SU-DHL-6 (cell line): ENCODE data around the gene FCHSD2.
"Not testable (repeated sequence)": the region's sequence is repeated elsewhere in the genome, so short reads cannot be mapped to it uniquely, and the experiment has no call there.

ENCODE experiments used
- H2AFZ ChIP-seq: fragments of 200-600 bp; sonication (generic); 2 replicates; pipeline ENCODE4 v1.6.1; 2014; ENCODE audit warnings: low read depth, mild to moderate bottlenecking, moderate library complexity, mixed read lengths, antibody characterized with exemption, low read length; ENCODE audit not compliant: severe bottlenecking
- H3F3A ChIP-seq: fragments of 200-600 bp; shearing (Covaris generic); 2 replicates; pipeline ENCODE4 v1.6.0; 2016; ENCODE audit warnings: antibody characterized with exemption, mild to moderate bottlenecking; ENCODE audit not compliant: insufficient read depth
- H3K27ac ChIP-seq: fragments of 200-600 bp; sonication (generic); 2 replicates; pipeline ENCODE4 v1.5.1; 2016; ENCODE audit warnings: low read depth, mild to moderate bottlenecking, low read length, moderate library complexity, mixed read lengths
- H3K27me3 ChIP-seq: fragments of 200-600 bp; sonication (generic), shearing (Covaris generic); 2 replicates; pipeline ENCODE4 v1.6.0; 2014; ENCODE audit warnings: mild to moderate bottlenecking, low read length
- H3K36me3 ChIP-seq: fragments of 200-600 bp; sonication (generic); 2 replicates; pipeline ENCODE4 v1.6.1; 2014; ENCODE audit warnings: mild to moderate bottlenecking, low read length, mixed read lengths
- H3K4me2 ChIP-seq: fragments of 300-600, 200-600 bp; shearing (Covaris generic), sonication (generic); 2 replicates; pipeline ENCODE4 v1.6.0; 2014; ENCODE audit warnings: low read length, low read depth, mild to moderate bottlenecking; ENCODE audit not compliant: poor library complexity, severe bottlenecking
- H3K4me3 ChIP-seq: fragments of 200-600 bp; sonication (generic); 2 replicates; pipeline ENCODE4 v1.5.1; 2014; ENCODE audit warnings: antibody characterized with exemption, low read length, mild to moderate bottlenecking, mixed read lengths; ENCODE audit not compliant: insufficient read depth, poor library complexity, severe bottlenecking
- H3K79me2 ChIP-seq: fragments of 200-600 bp; sonication (generic); 2 replicates; pipeline ENCODE4 v1.6.1; 2014; ENCODE audit warnings: mild to moderate bottlenecking, low read length, moderate library complexity; ENCODE audit not compliant: insufficient read depth
- H3K9ac ChIP-seq: fragments of 200-600 bp; sonication (generic); 2 replicates; pipeline ENCODE4 v1.7.0; 2014; ENCODE audit warnings: mild to moderate bottlenecking, low read length
- H3K9me2 ChIP-seq: fragments of 200-600 bp; sonication (generic); replicated peaks from 2 replicates; pipeline ENCODE4 v1.6.1; 2014; ENCODE audit warnings: low read length; ENCODE audit not compliant: insufficient read depth
- H3K9me3 ChIP-seq: fragments of 200-600 bp; sonication (generic); 2 replicates; pipeline ENCODE4 v1.6.1; 2014; ENCODE audit warnings: low read length, mixed read lengths; ENCODE audit not compliant: insufficient read depth
- H4K20me1 ChIP-seq: fragments of 200-600 bp; sonication (generic); 2 replicates; pipeline ENCODE4 v1.6.1; 2014; ENCODE audit warnings: low read depth, mild to moderate bottlenecking, antibody characterized with exemption, low read length, moderate library complexity, mixed read lengths
- EZH2phosphoT487 ChIP-seq: fragments of 200-600 bp; sonication (generic), shearing (Covaris generic); conservative IDR thresholded peaks from 2 replicates; pipeline ENCODE4 v1.6.1; 2018; ENCODE audit warnings: mild to moderate bottlenecking, antibody characterized with exemption, low read length, moderate library complexity, mixed read lengths
- TF ChIP-seq, protein P1 (sequence below): fragments of 200-600 bp; sonication (generic); IDR thresholded peaks from one replicate; pipeline ENCODE4 v1.5.1; 2017; ENCODE audit warnings: antibody characterized with exemption, mild to moderate bottlenecking, low read length, moderate library complexity; ENCODE audit not compliant: insufficient read depth, poor library complexity, severe bottlenecking

Gene FCHSD2

DNA sequence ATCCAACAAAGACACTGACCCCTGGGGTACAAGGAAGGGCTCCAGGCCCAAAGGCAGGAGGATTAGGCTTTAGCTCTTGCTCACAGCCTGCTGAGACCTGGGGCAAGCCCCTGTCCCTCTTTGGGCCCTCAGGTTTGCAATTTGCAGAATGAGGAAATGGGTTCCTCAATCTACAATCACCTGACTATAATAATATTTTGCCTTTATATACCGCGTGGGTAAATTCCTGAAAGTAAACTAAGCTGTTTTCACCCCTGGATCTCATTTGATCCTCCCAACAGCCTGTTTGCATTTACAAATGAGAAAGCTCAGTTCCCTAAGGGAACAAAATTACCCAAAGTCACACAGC lies 349.1 kb downstream of the FCHSD2 start:
- TF ChIP-seq, protein P1, sequence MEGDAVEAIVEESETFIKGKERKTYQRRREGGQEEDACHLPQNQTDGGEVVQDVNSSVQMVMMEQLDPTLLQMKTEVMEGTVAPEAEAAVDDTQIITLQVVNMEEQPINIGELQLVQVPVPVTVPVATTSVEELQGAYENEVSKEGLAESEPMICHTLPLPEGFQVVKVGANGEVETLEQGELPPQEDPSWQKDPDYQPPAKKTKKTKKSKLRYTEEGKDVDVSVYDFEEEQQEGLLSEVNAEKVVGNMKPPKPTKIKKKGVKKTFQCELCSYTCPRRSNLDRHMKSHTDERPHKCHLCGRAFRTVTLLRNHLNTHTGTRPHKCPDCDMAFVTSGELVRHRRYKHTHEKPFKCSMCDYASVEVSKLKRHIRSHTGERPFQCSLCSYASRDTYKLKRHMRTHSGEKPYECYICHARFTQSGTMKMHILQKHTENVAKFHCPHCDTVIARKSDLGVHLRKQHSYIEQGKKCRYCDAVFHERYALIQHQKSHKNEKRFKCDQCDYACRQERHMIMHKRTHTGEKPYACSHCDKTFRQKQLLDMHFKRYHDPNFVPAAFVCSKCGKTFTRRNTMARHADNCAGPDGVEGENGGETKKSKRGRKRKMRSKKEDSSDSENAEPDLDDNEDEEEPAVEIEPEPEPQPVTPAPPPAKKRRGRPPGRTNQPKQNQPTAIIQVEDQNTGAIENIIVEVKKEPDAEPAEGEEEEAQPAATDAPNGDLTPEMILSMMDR, result no peak
- TF ChIP-seq EZH2phosphoT487, result no peak

DNA sequence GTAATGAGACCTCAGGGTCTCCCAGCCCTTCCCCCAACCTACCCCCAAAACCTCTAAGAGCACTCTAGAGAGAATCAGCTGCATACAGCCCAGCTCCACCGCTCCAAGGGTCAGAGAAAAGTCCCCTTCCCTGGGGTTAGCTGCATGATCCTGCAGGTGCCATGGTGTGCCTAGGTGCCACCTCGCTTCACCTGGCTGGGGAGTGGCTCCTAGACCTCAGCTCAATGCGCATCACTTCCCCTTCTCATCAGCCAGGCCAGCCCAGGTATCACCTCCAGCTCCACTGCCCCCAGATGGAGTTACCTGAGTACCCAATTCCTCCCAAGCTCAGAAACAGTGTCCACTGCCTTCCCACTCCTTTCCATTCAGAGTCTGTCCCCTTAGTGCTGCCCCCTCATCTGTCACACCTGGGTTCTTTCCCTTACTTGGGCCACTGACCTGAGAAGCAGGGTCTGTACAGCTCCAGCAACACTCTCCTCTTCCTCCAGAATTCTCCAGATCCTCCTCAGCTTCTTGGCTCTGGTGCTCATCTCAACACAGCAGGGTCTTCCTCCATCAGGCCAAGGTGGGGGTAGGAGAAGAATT lies 349.6 kb downstream of the FCHSD2 start:
- H2AFZ ChIP-seq, result peak overlapping the region; percentile 85
- no peak overlapping the region for H3K4me3 ChIP-seq
- no peaks in the 10 kb centered on the region for H3F3A ChIP-seq
- H3K27me3 ChIP-seq, result no peaks in the 10 kb centered on the region
- H4K20me1 ChIP-seq, result no peaks in the 10 kb centered on the region
- H3K9ac ChIP-seq, result peak overlapping the region; percentile 61
- no peaks in the 10 kb centered on the region for H3K79me2 ChIP-seq
- H3K4me2 ChIP-seq, result peak overlapping the region; percentile 69
- TF ChIP-seq, protein P1, result no peak
- no peak for TF ChIP-seq EZH2phosphoT487
- H3K9me3 ChIP-seq, result no peaks in the 10 kb centered on the region
- no peaks in the 10 kb centered on the region for H3K9me2 ChIP-seq
- no peaks in the 10 kb centered on the region for H3K36me3 ChIP-seq
- H3K27ac ChIP-seq, result no peak overlapping the region

More for the DNA sequence above, 349.1 kb downstream of the FCHSD2 start:
- H3F3A ChIP-seq, result no peaks in the 10 kb centered on the region
- no peaks in the 10 kb centered on the region for H3K79me2 ChIP-seq
- H3K9me3 ChIP-seq, result no peaks in the 10 kb centered on the region
- H3K9me2 ChIP-seq, result no peaks in the 10 kb centered on the region
- H3K36me3 ChIP-seq, result no peaks in the 10 kb centered on the region
- no peaks in the 10 kb centered on the region for H3K27me3 ChIP-seq
- H3K4me2 ChIP-seq, result peak overlapping the region; percentile 69
- H3K27ac ChIP-seq, result no peak overlapping the region
- peak overlapping the region; percentile 39 for H3K4me3 ChIP-seq
- peak overlapping the region; percentile 85 for H2AFZ ChIP-seq
- peak overlapping the region; percentile 61 for H3K9ac ChIP-seq
- no peaks in the 10 kb centered on the region for H4K20me1 ChIP-seq

DNA sequence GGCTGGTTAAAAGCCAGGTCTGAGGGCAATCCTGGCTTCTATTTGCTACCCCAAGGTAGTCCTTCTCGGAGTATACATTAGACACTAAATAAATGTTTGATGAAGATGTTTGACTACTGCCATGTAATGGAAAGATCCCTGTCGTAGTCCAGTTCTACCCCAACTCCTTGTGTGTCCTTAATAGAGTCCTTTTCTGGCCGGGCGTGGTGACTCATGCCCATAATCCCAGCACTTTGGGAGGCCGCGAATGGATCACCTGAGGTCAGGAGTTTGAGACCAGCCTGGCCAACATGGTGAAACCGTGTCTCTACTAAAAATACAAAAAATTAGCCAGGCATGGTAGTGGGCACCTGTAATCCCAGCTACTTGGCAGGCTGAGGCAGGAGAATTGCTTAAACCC lies 350.9 kb downstream of the FCHSD2 start:
- H3K79me2 ChIP-seq, H3K9me3 ChIP-seq, H3K9me2 ChIP-seq, H3K27ac ChIP-seq, H3K36me3 ChIP-seq, H3F3A ChIP-seq, H3K27me3 ChIP-seq, H3K4me2 ChIP-seq, H3K4me3 ChIP-seq, H4K20me1 ChIP-seq, H3K9ac ChIP-seq, H2AFZ ChIP-seq: not testable (repeated sequence)

DNA sequence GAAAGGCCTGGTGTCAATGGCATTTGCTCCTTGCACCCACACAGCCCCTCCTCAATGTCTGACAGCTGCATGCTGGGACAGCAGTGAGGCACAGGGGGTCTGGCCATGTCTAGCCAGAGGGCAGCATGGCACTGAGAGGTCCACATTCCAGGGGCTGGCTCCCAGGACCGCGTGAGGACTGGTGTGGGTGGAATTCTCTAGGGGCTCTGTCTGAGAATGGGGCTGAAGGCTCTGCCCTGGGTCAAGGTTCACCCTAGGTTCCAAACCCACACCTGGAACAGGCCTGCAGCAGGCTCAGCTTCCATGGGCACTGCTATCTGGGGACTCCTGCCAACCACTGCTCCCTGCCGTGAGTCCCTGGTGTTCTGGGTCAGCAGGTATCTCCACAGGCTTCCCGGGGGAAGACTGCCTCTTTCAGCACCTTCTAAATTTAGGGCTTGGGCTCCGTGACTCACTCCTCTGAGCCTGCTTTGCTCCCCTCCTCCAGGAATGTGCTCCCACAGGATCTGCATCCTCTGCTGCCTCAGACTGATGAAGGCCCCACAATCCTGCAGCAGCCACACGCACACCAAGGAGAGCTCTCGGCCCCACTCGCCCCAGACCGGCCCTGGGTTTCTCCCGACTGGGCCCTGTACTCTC lies 352.5 kb downstream of the FCHSD2 start:
- Histone ChIP-seq H3K27ac (no peak overlapping the region), H3K36me3 (no peaks in the 10 kb centered on the region), H3K4me2 (no peak overlapping the region), H4K20me1 (no peaks in the 10 kb centered on the region), H3K9me3 (no peaks in the 10 kb centered on the region), H3K9me2 (no peaks in the 10 kb centered on the region), H2AFZ (no peak overlapping the region), H3K27me3 (no peaks in the 10 kb centered on the region), H3F3A (no peaks in the 10 kb centered on the region), H3K79me2 (no peaks in the 10 kb centered on the region), H3K4me3 (no peak overlapping the region), H3K9ac (no peak overlapping the region)
- no peak for TF ChIP-seq EZH2phosphoT487
- TF ChIP-seq, protein P1, result no peak
